KOPT-K1 (cell line): ENCODE measurements around the gene ASXL1.
"Not testable (repeated sequence)": the region's sequence is repeated elsewhere in the genome, so short reads cannot be mapped to it uniquely, and the experiment has no call there.

Experiments
- H3K27ac ChIP-seq: fragments of 200-600 bp; sonication (generic); 2 replicates; pipeline ENCODE4 v1.5.1; 2016; ENCODE audit warnings: antibody characterized with exemption, mild to moderate bottlenecking, low read depth, low read length; ENCODE audit not compliant: poor library complexity, severe bottlenecking
- H3K36me3 ChIP-seq: fragments of 200-600 bp; sonication (generic); 2 replicates; pipeline ENCODE4 v1.5.1; 2017; ENCODE audit warnings: antibody characterized with exemption, mild to moderate bottlenecking, low read length, moderate library complexity; ENCODE audit not compliant: insufficient read depth
- H3K9me3 ChIP-seq: fragments of 200-600 bp; sonication (generic); 2 replicates; pipeline ENCODE4 v1.5.1; 2017; ENCODE audit warnings: antibody characterized with exemption, low read length, mild to moderate bottlenecking; ENCODE audit not compliant: insufficient read depth, poor library complexity, severe bottlenecking

Gene ASXL1

DNA sequence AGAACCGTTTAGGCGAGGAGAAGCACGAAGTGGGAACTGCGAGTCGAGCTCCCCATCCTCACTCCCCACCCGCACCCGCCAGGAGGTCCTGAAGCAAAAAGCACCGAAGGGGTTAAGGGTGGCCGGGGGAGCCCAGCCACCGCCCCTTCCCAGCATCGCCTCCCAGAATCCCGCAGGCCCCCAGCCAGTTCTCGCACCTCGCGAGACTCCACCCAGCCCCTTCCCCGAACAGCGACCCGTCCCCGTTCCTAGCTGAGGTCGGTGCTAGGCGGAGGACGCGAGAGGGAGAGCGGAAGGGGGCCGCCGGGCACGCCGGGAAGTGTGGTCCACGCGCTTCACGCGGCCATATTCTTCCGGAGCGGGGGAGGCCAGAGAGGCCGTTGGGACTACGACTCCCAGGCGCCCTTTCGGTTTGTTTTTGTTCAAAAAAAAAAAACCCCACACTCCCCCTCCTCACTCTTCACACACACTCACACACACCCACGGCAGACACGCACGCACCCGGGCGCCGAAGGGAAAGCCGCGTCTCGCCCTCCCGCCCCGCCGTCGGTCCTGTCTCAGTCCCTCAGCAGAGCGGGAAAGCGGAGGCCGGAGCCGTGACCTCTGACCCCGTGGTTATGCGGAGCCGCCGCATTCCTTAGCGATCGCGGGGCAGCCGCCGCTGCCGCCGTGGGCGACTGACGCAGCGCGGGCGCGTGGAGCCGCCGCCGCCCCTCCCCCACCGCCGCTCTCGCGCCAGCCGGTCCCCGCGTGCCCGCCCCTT, at the start of gene ASXL1:
Gene ASXL1 (plus strand): TSS at position 463 of the 763 bp plus-strand sequence. CDS start 445 bp downstream, outside the sequence.
- Histone ChIP-seq H3K36me3 (0 out of 2 replicates have a peak, but pooled peaks cover 9% of the 10 kb centered on the region), H3K27ac (peak within 1 kb of the TSS; percentile 97), H3K9me3 (no peaks in the 10 kb centered on the region)

DNA sequence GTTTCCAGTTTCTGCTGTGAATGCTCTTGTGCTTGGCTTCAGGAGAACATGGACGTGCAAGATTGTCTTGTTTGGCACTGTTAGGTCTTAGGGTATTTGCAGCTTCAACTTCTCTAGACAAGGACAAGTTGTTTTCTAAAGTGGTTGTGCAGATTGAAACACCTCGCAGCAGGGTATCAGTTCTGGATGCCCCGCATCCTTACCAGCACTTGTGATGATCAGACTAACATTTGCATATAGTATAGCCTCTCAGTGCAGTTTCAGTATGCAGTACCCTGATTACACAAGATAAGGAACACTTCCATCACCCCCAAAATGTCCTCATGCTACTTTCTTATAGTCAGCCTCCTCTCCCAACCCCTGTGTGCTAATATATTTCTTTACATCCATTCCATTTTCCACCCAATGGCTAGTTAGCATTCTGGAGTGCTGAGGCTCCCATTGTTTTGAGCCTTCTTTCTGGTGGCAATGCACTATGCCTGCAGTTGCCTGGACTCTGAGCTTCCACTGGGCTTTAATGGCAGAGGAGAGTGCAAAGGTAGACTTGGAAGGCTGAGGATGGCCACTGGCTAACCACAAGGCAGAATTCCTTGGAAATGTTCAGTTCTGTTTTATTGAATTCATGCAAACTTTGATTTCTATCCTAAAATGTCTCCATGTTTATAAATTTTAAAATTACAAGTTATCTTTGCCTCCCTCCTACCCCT, 45.3 kb upstream of the ASXL1 start:
- peaks cover 42% of the 10 kb centered on the region for H3K36me3 ChIP-seq
- H3K9me3 ChIP-seq: no peaks in the 10 kb centered on the region
- no peak overlapping the region for H3K27ac ChIP-seq

DNA sequence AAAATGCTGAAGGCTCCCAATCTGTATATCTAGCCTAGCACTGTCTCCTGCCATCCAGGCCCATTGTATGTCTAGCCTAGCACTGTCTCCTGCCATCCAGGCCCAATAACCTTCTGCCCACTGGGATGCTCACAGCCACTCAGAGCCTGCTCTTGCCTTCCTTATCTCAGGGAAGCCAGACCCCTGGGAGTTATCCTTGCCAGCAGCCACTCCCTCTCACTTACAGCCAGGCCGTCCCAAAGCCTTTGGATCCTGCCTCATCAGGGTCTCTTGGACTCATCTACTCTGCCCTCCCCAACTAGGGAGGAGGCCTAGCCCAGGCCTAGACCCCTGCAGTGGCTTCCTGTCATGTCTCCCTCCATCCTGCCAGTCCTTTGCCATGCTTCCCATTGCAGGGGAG, 43.4 kb upstream of the ASXL1 start:
- peaks cover 53% of the 10 kb centered on the region for H3K36me3 ChIP-seq
- no peaks in the 10 kb centered on the region for H3K9me3 ChIP-seq
- no peak overlapping the region for H3K27ac ChIP-seq

DNA sequence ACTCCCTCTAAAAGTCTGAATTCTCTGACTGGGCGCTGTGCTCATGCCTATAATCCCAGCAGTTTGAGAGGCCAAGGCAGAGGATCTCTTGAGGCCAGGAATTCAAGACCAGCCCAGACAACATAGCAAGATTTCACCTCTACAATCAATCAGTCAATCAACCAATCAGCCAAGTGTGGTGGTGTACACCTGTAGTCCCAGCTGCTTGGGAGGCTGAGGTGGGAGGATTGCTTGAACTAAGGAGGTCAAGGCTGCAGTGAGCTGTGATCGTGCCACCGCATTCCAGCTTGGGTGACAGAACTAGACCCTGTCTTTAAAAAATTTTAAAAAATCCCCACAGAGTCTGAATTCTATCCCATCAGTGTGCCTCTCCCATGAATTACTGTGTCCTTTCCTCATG, 42.7 kb upstream of the ASXL1 start:
- Histone ChIP-seq H3K27ac (no peak overlapping the region), H3K36me3 (peaks cover 47% of the 10 kb centered on the region), H3K9me3 (no peaks in the 10 kb centered on the region)

DNA sequence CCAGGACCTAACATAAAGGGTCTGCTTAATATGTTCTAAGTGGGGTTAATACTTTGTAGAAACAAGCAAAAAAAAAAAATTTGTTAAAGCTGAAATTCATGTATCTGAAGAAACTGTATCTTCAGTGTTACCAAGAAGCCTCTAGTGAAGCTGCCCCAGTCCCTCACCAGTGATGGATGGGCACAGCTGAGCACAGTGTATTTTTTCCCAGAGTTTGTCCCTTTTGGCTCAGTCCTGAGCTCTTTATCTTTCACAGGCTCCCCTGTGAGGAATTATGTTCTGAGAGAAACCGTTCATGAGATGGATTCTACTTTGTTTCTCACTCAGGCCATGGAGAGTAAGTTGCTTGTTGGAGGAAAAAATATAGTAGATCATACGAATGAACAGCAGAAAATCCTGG, 42.2 kb upstream of the ASXL1 start:
- Histone ChIP-seq H3K27ac (no peak overlapping the region), H3K9me3 (no peaks in the 10 kb centered on the region), H3K36me3 (peaks cover 45% of the 10 kb centered on the region)

DNA sequence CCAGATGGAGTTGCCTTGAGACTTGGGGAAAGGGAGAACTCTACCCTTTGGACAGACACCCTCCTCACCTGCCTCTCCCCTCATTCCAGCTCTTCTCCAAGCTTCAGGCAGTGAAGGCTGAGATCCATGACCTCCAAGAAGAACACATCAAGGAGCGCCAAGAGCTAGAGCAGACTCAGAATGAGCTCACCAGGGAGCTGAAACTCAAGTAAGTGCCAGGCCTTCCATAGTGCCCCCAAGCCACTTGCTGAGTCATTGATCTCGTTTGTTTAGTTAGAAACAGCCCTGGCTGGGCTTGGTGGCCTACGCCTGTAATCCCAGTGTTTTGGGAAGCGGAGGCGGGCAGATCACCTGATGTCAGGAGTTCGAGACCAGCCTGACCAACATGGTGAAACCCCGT, 41.5 kb upstream of the ASXL1 start:
- H3K36me3 ChIP-seq: peaks cover 43% of the 10 kb centered on the region
- H3K9me3 ChIP-seq: no peaks in the 10 kb centered on the region
- no peak overlapping the region for H3K27ac ChIP-seq

DNA sequence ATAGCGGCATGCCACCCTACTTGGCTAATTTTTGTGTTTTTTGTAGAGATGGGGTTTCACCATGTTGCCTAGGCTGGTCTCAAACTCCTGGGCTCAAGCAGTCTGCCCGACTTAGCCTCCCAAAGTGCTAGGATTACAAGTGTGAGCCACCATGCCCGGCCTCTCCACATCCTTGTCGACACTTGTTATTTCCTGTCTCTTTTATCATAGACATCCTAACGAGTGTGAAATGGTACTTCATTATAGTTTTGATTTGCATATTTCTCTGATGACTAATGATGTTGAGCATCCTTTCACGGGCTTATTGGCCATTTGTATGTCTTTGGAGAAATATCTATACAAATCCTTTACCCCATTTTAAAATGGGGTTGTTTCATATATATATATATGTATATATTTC, 39.0 kb upstream of the ASXL1 start:
- peaks cover 36% of the 10 kb centered on the region for H3K36me3 ChIP-seq
- H3K9me3 ChIP-seq: no peaks in the 10 kb centered on the region
- no peak overlapping the region for H3K27ac ChIP-seq

DNA sequence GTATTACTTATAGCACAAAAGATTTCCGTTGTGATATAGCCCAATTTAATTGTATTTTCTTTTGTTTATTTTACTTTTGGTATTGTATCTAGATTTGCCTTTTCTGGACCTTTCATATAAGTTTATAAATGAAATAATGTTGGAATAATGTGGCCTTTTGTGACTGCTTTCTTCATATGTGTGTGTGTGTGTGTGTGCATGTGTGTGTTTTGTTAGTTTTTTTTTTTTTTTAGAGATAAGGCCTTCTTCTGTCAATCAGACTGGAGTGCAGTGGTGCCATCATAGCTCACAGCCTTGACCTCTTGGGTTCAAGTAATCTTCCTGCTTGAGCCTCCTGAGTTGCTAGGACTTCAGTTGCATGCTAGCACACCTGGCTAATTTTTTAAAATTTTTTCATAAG, 37.8 kb upstream of the ASXL1 start:
- Histone ChIP-seq H3K27ac (no peak overlapping the region), H3K9me3 (no peaks in the 10 kb centered on the region), H3K36me3 (peaks cover 36% of the 10 kb centered on the region)

DNA sequence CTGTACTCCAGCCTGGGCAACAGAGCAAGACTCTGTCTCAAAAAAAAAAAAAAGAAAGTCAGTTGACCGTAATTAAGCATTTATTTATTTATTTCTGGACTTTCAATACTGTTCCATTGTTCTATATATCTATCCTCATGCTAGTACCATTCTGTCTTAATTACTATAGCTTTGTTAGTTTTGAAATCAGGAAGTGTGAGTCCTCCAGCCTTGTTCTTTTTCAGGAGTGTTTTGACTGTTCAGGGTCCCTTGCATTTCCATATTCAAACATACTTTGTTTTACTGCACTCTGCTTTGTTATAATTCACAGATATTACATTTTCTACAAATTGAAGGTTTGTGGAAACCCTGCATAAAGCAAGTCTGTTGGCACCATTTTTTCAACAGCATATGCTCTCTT, 36.7 kb upstream of the ASXL1 start:
- no peaks in the 10 kb centered on the region for H3K9me3 ChIP-seq
- H3K27ac ChIP-seq: no peak overlapping the region
- H3K36me3 ChIP-seq: peaks cover 38% of the 10 kb centered on the region

DNA sequence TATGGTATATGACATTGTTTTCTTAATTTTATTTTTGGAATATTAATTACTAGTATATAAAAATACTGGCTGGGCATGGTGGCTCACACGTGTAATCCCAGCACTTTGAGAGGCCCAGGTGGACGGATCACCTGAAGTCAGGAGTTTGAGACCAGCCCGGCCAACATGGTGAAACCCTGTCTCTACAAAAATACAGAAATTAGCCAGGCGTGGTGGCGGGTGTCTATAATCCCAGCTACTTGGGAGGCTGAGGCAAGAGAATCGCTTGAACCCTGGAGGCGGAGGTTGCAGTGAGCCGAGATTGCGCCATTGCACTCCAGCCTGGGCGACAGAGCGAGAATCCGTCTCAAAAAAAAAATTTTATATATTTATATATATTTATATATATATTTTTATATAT, 35.9 kb upstream of the ASXL1 start:
- H3K9me3 ChIP-seq, H3K27ac ChIP-seq: not testable (repeated sequence)
- H3K36me3 ChIP-seq: peaks cover 38% of the 10 kb centered on the region

DNA sequence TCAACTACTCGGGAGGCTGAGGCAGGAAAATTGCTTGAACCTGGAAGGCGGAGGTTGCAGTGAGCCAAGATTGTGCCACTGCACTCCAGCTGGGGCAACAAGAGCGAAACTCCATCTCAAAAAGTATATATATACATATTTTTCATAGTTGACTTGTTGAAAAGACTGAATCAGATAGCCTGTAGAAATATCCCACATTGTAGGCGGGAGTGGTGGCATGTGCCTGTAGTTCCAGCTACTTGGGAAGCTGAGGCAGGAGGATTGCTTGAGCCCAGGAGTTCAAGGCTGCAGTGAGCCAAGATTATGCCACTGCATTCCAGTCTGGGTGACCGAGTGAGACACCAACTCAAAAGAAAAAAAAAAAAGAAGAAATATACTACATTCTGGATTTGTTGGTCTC, 34.4 kb upstream of the ASXL1 start:
- peaks cover 28% of the 10 kb centered on the region for H3K36me3 ChIP-seq
- H3K27ac ChIP-seq, H3K9me3 ChIP-seq: not testable (repeated sequence)

DNA sequence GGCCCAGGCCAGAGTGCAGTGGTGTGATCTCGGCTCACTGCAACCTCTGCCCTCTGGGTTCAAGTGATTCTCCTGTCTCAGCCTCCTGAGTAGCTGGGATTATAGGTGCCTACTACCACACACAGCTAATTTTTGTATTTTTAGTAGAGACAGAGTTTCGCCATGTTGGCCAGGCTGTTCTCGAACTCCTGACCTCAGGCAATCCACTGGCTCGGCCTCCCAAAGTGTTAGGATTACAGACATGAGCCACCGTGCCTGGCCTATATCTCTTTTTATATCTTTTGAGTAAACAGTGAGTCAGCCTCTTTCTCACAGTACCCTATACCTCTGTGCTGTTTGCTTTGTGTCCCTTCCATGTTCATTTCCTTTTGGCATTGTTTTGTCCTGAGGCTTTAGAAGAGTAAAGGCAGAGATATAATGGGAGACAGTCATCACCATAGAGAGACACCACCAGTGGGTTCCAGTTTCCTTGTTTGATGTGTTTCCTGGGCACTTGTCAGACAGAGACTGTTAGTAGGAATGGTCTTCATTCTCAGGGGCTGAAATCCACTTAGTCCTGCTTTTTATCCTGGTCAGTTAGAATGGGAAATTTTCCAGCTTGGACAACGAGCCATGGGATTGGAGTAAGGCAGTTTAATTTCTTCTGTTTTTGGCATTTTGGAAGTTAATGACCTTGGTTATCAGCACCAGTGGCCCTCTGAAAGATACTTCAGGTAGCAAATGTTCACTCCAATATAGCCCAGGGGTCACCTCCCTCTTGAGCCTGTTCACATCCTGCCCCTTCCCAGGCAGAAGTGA, 32.2 kb upstream of the ASXL1 start:
- Histone ChIP-seq H3K27ac (no peak overlapping the region), H3K36me3 (peaks cover 34% of the 10 kb centered on the region), H3K9me3 (no peaks in the 10 kb centered on the region)

DNA sequence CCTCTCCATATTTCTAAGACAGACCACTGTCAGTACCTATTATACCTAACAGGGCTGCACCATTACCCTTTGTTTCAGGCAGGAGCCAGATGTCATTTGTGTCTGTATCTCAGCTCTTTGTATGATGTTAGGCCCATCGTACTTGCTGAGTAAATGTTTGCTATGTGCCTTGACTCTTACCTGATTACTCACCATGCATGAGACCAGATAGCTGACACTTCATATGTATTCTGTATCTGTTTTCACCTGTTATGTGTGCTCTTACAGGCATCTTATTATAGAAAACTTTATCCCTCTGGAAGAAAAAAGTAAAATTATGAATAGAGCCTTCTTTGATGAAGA, 31.7 kb upstream of the ASXL1 start:
- H3K27ac ChIP-seq: no peak overlapping the region
- no peaks in the 10 kb centered on the region for H3K9me3 ChIP-seq
- peaks cover 38% of the 10 kb centered on the region for H3K36me3 ChIP-seq

DNA sequence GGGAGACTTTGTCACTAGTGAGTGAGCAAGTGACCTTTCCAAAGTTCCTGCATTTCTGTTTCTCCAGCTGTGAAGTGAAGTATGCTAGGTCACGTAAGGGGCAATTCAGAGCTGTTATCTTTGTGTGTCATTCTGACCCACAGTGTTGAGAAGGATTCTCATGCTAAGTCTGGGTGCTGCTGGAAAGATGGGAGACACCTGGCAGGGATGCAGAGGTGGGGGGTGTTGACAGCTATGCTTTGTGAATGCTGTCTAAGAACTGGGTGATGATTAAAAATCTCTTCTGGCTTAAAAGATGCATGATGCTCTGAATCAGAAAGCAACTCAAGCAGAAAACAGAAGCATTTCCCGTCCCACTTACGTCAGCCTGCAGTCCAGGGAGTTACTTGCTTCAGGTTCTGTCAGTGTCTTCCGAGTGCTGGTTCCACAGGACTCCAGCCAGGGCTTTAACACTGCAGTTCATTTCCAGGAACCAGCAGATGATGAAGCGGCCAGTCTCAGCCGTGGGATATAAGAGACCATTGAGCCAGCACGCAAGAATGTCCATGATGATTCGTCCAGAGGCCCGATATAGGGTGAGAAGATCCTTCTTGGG, 30.9 kb upstream of the ASXL1 start:
- no peak overlapping the region for H3K27ac ChIP-seq
- H3K36me3 ChIP-seq: peaks cover 45% of the 10 kb centered on the region
- no peaks in the 10 kb centered on the region for H3K9me3 ChIP-seq
